HepG2 (cell line): ENCODE data around the gene SLC6A17. TPM values are rescaled to one million over a fixed set of nuclear protein-coding genes. Genes with fewer than 3 reads are reported as not detected.

Source experiments
- GABPA ChIP-seq, 2 experiments: IDR thresholded peaks; 2 replicates each; pipeline ENCODE4 v1.6.1; 2011 to 2016; ENCODE audit warnings: low read depth in 2 of 2, low read length in 1 of 2, missing biosample characterization in 1 of 2, missing genetic modification characterization in 1 of 2
- POLR2G ChIP-seq: fragments of 200-400 bp; formaldehyde crosslinking; IDR thresholded peaks from 2 replicates; pipeline ENCODE4 v1.6.1; 2018; ENCODE audit warnings: mild to moderate bottlenecking, low read depth, low read length, moderate library complexity
- RAD21 ChIP-seq: fragments of 450-650 bp; formaldehyde crosslinking; IDR thresholded peaks from 2 replicates; pipeline ENCODE4 v1.5.0; 2020; ENCODE audit warnings: mild to moderate bottlenecking
- ZNF619 ChIP-seq: sonication (generic); formaldehyde crosslinking; IDR thresholded peaks from 2 replicates; pipeline ENCODE4 v1.4.0; 2020; ENCODE audit warnings: mild to moderate bottlenecking, missing genetic modification reagents
- polyA plus RNA-seq, 8 experiments: library from polyadenylated mRNA; depleted of rRNA in 3 of 8; stranded (reverse) in 7 of 8; unstranded in 1 of 8; fragments of >200 nt; fragmentation: Illumina TruSeq in 4 of 8; extraction: Trizol in 4 of 8; gene quantifications; 2 replicates each; pipeline versions ENCODE4 v1.2.1 to v1.2.3, GENCODE V29; 2011 to 2016; ENCODE audit warnings: low read depth in 4 of 8, missing spikeins in 1 of 8, mixed read lengths in 1 of 8; ENCODE audit not compliant: insufficient read depth in 1 of 8
- total RNA-seq, 5 experiments: library from RNA; depleted of rRNA; stranded (reverse); fragments of >200 nt; fragmentation: Illumina TruSeq; extraction: Trizol; gene quantifications; 2 replicates each; pipeline ENCODE4 v1.2.3, GENCODE V29; 2016; ENCODE audit warnings: low read depth in 1 of 5
- TF ChIP-seq, protein P1 (sequence below): sonication (generic); formaldehyde crosslinking; conservative IDR thresholded peaks from 2 replicates; pipeline ENCODE4 v1.4.0; 2020; ENCODE audit warnings: mild to moderate bottlenecking, missing genetic modification reagents, moderate library complexity
- TF ChIP-seq, protein P2 (sequence below): sonication (generic); formaldehyde crosslinking; IDR thresholded peaks from 2 replicates; pipeline ENCODE4 v1.4.0; 2020; ENCODE audit warnings: missing genetic modification reagents, borderline replicate concordance

Gene SLC6A17
- total and polyA plus RNA-seq, 2 of the 13 experiments (the other 11 are each of a cell fraction or from before 2014, with no cell fraction given) = not detected

DNA sequence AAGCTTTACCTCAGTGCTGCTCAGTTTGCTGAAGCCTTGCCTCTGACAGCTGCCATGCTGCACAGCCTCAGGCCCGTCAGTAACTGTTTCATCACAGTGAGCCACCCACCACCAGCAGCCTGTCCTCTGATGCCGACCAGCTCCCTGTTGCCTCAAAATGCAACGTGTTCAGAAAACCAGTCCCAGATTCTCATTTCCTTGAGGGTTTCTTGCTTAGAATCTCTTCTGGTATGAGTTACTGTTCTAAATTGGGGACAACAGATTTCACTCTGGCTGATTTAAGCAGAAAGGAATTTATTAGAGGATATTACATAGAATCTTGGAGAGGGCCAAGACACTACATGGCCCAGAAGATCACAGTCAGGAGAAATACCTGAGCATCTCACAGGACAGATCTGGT is 27.1 kb upstream of the SLC6A17 start (continued):
- TF ChIP-seq, protein P1, sequence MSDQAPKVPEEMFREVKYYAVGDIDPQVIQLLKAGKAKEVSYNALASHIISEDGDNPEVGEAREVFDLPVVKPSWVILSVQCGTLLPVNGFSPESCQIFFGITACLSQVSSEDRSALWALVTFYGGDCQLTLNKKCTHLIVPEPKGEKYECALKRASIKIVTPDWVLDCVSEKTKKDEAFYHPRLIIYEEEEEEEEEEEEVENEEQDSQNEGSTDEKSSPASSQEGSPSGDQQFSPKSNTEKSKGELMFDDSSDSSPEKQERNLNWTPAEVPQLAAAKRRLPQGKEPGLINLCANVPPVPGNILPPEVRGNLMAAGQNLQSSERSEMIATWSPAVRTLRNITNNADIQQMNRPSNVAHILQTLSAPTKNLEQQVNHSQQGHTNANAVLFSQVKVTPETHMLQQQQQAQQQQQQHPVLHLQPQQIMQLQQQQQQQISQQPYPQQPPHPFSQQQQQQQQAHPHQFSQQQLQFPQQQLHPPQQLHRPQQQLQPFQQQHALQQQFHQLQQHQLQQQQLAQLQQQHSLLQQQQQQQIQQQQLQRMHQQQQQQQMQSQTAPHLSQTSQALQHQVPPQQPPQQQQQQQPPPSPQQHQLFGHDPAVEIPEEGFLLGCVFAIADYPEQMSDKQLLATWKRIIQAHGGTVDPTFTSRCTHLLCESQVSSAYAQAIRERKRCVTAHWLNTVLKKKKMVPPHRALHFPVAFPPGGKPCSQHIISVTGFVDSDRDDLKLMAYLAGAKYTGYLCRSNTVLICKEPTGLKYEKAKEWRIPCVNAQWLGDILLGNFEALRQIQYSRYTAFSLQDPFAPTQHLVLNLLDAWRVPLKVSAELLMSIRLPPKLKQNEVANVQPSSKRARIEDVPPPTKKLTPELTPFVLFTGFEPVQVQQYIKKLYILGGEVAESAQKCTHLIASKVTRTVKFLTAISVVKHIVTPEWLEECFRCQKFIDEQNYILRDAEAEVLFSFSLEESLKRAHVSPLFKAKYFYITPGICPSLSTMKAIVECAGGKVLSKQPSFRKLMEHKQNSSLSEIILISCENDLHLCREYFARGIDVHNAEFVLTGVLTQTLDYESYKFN (CRISPR knock-in tag) = no peak
- TF ChIP-seq RAD21 (CRISPR knock-in tag) = no peak
- TF ChIP-seq GABPA (IDR thresholded peaks at IDR 0.05; ENCODE audit: low read depth, low read length) = no peak
- no peak for TF ChIP-seq GABPA (CRISPR knock-in tag; IDR thresholded peaks at IDR 0.05; ENCODE audit: low read depth)
- TF ChIP-seq, protein P2, sequence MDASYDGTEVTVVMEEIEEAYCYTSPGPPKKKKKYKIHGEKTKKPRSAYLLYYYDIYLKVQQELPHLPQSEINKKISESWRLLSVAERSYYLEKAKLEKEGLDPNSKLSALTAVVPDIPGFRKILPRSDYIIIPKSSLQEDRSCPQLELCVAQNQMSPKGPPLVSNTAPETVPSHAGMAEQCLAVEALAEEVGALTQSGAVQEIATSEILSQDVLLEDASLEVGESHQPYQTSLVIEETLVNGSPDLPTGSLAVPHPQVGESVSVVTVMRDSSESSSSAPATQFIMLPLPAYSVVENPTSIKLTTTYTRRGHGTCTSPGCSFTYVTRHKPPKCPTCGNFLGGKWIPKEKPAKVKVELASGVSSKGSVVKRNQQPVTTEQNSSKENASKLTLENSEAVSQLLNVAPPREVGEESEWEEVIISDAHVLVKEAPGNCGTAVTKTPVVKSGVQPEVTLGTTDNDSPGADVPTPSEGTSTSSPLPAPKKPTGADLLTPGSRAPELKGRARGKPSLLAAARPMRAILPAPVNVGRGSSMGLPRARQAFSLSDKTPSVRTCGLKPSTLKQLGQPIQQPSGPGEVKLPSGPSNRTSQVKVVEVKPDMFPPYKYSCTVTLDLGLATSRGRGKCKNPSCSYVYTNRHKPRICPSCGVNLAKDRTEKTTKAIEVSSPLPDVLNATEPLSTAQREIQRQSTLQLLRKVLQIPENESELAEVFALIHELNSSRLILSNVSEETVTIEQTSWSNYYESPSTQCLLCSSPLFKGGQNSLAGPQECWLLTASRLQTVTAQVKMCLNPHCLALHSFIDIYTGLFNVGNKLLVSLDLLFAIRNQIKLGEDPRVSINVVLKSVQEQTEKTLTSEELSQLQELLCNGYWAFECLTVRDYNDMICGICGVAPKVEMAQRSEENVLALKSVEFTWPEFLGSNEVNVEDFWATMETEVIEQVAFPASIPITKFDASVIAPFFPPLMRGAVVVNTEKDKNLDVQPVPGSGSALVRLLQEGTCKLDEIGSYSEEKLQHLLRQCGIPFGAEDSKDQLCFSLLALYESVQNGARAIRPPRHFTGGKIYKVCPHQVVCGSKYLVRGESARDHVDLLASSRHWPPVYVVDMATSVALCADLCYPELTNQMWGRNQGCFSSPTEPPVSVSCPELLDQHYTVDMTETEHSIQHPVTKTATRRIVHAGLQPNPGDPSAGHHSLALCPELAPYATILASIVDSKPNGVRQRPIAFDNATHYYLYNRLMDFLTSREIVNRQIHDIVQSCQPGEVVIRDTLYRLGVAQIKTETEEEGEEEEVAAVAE (CRISPR knock-in tag) = no peak
- TF ChIP-seq POLR2G = no peak
- TF ChIP-seq ZNF619 (CRISPR knock-in tag) = no peak
